GM12892 (cell line): ENCODE data around the gene EXOC1L.

Experiments
- POLR2A ChIP-seq: IDR thresholded peaks from 2 replicates; pipeline ENCODE4 v1.6.1; 2011; ENCODE audit warnings: low read depth, low read length, control low read depth
- TAF1 ChIP-seq: IDR thresholded peaks from 2 replicates; pipeline ENCODE4 v1.6.1; 2011; ENCODE audit warnings: low read depth, mild to moderate bottlenecking, control low read depth, low read length, borderline replicate concordance

GRCh38 chr4:55876387-55876786 lies 56.8 kb downstream of the EXOC1L start:
- no peak for TF ChIP-seq TAF1
- TF ChIP-seq POLR2A: no peak
